Endothelial cell of hepatic sinusoid (primary cell): Measurements from ENCODE around the gene CCBE1.

Source experiments
- in situ Hi-C: cut with HindIII; loops from 2 replicates; pipeline ENCODE4 v1.10.0; 2017; ENCODE audit warnings: low sequenced_read_pairs

Gene CCBE1

DNA sequence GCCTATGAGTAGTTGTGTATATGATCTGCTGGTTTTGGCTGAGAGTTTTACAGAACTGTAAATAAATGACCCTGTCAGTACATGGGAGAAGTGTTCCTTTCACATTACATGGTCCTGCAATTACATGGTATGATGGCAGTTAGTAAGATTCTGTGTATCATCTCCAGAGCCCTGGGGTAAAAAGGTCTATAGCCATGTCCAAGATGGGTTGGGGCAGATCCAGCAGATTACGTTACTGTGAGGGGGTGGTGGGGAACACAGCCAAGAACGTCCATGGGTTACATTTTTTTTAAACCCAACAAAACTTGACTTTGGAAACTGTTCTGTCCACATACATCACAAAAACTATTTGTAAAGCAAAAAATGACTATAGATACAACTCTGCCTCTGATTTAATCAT is 274.0 kb downstream of the CCBE1 start:
- in situ Hi-C loops, result loop anchor here (5.0 kb wide), 1 partner anchor 51 kb away; no protein-coding TSS in a partner anchor

DNA sequence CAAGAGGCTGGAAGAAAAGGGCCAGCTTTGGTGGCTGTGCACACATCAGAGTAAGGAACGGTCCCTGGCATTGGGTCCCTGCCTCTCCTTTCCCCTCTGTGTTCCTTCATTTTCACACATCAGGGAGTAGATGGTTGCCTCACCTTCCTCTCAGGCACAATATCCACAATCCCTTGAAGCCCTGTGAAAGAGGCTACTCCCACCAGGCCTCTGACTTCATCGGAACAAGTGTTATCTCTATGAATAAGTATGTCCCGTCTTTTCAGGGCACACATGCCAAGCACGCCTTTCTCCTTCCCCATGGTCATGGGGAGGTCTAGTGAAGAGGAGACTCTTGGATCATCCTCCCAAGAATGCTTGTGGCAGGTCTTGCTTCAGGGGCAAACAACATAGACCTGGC is 277.0 kb downstream of the CCBE1 start:
- in situ Hi-C loops, result loop anchor here (5.0 kb wide), 1 partner anchor 48 kb away; no protein-coding TSS in a partner anchor

DNA sequence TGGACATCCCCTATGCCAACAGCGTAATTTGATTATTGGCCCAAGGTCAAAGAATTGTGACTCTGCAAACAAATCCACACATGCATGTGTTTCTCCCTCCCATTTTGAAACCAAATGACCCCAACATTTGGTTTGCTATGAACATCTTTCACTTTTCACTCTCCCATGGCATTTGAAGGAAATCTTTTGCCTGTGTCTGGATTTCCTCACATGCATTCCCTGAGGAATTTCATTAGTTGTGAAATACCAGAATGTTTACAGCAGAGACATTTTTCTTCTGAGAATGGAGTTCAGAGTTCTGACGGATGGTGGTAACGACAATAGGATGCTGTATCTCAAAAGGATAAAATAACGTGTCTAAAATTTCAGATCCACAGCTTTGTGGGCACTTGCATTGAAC is 277.8 kb downstream of the CCBE1 start:
- in situ Hi-C loops, result no loop called here

DNA sequence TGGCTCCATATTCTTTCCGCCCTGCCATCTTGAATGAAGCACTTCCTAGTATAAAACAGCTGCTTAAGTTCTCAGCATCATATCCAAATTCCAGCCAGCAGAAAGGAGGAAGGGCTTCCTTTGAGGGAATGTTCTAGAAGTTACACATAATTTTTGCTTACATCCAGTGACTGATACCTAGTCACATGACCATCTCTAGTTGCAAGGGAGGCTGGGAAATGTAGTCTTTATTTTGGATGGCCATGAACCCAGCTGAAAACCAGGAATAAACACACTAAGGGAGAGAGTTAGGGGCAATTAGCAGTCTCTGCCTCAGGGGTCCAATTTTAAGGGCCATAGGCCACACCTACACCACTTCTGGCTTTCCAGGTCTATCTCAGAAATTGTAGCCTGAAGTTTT is 280.4 kb downstream of the CCBE1 start:
- in situ Hi-C loops, result no loop called here

DNA sequence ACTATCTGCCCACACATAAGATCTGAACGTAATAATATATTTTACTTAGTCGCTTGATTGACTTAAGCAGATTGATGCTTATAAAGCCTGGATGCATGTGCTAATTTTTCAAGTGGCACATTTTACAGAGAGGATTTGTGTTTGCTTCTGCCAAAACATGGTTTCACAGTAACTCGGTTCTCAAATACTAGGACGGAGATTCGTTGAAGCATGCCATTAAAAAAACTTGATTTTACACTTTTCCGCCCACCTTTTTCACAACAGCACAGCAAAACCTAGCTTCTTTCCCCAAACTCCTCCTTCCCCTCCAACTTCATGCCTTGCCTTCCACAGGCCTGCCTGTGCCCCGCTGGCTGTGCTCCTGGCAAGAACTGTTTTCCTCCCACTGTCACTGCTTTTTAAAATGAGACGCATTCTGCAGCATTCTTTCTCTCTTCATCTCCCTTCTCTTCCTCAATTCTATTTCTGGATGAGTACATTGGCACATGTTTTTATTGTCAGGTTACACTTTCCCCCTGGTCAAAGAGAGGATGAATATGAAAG is 283.0 kb downstream of the CCBE1 start:
- in situ Hi-C loops, result no loop called here

DNA sequence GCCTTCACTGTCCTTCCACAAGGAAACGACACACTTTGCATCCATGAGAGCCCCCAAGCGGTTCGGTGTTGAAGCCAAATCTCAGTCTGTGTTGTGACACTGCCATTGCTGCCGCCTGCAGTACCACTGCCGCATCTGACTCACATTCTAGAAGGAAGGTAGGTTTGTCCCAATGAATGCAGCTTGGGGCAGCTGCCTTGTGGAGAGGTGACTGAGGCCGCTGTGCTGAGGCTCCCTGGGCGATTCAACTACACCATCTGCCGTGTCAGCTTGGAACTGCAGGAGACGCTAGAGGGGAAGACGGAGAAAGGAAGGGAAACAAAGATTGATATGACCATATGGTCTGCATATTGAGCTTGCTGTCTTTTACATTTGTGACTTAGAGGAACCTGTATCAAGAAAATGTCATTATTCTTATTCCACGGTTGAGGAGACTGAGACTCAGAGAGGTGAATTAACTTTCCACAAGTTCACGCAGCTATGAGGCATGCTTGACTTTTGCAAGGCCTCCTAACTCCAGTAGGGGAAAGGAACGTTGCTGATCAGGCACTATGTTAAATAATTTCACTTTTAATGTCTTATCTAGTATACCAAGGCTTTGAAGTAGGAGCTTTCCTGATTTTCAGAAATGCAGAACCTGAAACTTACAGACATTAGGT is 294.7 kb downstream of the CCBE1 start:
- in situ Hi-C loops, result no loop called here

DNA sequence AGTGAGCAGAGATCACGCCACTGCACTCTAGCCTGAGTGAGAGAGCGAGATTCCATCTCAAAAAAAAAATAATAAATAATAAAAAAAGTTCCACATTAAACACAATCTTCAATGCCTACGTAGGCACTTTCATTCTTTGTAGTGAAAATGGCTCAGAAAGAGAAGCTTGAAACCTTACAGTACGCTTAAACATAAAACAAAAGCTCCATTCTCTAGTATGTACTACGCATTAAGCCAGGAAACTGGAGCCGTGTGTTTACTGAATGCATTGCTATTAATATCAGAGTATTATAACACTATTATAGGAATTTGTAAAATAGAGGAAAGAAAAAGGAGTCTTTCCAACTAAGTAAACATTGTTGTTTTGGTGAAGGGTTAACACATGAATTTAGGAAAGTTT is 296.8 kb downstream of the CCBE1 start:
- in situ Hi-C loops, result no loop called here

DNA sequence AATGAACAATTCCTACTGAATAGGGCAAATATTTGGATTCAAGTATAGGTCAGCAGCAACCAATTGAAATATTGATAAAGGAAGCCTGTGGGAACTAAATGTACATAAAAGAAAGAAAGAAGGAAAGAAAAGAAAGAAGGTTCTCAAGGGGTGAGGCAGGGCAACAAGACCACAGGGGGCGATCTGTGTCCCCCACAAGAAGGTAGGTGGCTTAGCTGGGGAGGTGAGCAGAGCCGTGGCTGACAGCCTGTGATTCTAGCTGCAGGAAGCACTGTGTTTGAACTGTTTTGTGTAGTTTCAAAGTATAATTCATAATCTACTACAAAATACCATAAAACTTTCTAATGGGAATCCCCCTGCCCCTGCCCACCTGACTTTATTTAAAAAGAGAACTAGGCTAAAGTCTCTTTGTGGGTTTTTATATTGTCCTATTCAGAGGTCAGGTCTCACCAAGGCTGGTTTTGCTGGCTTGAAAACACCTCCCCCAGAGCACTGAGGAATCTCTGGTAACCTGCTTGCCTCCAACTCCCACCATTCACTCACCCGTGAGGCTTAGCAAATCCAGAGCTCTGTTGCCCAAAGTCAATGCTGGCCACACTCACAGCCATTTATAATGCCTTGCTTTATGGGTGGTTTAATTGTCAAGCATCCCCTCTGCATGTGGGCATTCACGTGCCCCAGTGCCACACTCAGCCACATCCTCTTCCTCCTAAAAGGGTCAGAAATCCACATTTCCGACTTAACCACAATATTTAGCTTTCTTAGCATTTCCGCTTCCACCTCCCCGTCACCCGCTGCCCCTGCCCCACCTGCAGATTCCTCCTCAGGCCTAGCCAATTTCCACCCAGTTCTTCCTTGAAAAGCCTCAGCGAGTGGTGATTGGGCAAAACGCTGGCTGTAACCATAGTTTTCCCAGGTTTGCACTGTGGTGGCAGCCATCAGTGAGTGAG is 301.7 kb downstream of the CCBE1 start:
- in situ Hi-C loops, result no loop called here

DNA sequence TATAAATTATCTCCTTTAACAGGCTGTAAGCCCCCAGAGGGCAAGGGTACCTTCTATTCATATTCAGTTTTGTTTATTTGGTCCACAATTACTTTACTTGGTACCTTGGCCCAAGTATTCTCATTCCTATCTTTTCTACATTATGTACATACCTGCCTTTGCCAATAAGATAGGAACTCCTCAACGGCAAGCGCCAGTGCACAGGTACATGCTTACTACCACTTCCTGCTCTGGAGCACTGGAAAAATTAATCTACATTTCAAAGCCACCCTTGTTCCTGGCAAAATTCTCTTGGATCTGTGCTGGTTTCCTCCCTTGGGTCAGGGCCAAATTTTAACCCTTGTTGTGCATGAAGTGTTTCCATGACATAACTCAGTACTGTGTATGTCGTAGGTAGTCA is 303.8 kb downstream of the CCBE1 start:
- in situ Hi-C loops, result no loop called here

DNA sequence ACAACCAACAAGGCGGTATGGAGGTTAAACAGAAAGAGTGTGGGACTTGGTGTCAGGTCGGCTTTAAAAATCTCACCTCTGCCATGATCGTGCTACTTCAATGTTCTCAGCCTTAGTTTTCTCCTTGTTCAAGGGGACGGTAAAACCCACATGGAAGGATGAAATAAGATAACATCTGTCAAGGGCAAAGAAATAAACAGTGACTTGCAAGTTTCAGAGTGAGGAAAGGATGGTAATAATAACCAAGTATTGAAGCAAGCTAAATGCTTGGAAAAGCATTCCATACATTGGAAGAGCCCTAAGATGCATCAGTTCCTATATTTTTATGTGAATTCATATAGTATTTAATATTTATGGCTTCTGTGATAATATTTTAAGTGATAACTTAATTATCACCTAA is 308.4 kb downstream of the CCBE1 start:
- in situ Hi-C loops, result no loop called here

DNA sequence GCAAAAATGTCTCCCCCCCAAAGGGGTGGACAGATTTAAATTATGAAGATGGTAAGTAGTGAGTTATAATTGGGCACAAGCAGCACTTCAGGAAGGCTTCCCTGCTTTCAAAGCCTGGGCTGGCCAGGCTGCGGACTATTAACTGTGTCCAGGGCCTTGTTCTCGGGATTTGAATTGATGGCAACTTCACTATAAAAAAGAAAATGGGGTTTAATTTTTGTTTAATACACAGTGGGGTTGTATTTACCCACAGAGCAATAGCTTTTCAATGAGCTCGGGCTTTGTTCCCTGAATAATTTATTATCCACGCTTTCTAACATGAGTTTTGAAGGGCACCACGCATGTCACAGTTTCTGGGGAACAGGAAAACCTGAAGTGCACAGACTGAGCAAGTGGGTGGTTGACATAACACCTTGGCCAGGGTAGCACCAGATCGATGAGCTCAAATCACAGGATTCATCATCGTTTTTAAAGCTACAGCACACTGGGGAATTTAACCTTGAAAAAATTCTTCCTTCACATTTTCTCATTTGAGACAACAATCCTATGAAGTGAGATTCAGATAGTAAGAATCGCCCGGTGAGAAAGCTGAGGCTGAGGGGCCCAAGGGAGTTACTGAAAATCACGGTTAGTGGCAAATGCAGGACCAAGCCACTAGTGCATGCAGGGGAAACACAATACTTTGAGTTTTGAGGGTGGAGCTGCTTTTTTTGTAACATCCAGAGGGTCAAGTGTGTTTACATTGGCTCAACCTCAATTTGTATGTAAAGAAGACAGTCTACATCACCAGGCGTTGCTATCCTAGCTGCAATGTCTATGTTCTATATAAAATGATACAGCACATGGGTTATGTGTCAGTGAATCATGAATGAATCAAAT is 309.3 kb downstream of the CCBE1 start:
- in situ Hi-C loops, result no loop called here

DNA sequence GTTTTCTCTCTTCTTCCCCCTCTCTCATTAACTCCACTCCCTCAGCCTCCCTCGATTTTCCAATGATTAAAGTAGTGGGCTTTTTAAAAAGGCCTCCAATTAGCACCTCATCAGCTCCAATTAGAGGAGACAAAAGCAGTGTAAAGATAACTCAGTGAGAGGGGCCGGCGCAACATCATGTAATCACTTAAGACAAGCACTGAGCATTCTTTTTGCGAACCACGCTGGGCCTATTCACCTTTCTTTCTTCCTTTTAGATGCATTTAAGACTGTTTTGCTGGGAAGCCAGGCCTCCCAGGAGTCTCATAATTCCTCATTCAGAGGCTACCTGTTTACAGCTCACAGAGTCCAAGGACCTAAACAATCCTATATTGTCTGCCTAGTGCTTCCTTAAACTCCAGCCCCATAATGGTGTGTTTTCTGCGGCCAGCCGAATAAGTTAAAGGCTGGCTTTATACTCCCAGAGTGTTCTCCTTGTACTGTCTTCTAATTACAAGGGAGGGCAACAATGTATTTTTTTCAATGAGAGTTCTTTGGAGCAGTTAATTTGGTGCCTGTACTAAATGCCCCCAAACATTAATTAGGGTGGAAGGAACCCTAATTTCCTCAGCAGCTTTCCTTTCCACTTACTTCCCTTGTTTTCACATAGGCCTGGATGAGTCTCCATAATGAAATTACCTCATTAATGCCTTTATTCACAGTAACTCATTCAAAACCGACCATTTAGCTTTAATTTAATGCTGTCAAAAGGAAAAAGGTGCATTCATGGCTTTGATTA is 310.1 kb downstream of the CCBE1 start:
- in situ Hi-C loops, result no loop called here

DNA sequence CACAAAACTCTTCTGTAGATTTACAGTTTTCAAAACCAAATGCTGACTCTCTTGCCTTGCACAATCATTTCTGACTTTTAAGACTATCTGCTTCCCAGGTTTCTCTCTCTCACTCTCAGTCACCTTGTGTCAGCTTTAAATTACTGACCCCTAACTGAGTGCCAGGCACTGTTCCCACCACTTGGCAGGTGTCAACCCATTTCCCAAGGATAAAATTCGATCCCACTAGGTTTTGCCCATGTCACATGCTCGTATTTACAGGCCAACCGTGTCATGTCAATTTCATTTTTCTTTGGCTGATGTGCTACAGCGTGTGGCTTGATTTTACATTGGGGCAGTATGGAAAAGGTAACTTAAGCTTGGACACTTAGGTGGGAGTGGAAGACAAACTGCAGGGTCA is 312.0 kb downstream of the CCBE1 start:
- in situ Hi-C loops, result no loop called here

DNA sequence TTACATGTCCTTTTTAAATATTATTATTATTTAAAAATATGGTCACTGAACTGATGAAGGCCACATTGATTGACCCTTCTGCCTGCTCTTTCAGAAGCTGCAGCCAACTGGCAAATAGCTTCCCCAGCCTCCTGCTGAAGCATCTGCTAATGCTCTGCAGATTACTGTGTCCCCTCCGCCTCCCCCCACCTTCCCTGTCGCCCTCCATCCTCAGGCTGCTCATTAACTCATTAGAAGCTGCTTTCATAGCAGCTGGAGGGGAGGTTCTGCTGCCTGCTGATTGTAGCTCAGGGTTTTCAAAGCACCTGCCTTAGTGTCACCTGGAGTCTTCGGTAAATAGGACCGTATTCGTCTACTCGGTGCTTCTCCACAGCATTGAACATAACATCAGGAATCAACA is 313.4 kb downstream of the CCBE1 start:
- in situ Hi-C loops, result no loop called here

DNA sequence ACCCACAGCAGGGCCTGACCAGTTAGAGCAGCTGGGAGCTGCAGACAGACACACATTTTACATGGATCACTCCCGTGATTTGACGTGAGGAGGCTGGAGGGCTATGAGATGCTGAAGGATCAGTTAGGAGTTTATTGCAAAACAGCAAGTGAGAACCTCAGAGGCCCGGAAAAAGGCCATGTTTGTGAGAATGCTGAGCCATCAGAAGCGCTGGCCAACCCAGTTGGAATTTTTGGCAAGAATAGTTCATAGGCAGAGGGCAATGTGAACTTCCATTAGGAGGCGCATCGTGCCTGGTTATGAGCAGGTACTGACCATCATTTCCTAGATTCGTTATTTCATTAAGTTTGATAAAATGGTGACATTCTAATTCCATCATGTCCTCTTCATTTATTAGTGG is 314.8 kb downstream of the CCBE1 start:
- in situ Hi-C loops, result no loop called here

DNA sequence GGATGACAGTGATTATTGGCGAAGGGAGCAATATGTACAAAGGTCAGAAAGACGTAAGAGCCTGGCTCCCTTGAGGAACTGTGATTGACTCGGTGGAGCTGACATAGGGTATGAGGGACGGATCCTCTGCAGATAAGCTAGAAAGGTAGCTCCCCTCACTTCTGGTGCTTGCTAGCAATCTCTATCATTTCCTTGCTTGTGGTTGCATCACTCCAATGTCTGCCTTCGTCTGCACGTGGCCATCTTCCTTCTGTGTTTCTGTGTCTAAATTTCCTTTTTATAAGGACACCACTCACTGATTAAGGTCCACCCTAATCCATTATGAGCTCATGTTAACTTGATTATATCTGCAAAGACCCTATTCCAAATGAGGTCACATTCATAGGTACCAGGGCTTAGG is 315.3 kb downstream of the CCBE1 start:
- in situ Hi-C loops, result no loop called here
